IMR-90 (cell line): ENCODE results near the gene EEIG2.

Source experiments
- FOS ChIP-seq: fragments of 150-350 bp; IDR thresholded peaks from 2 replicates; pipeline ENCODE4 v1.6.1; 2016; ENCODE audit warnings: low read depth, low read length
- POLR2A ChIP-seq: IDR thresholded peaks from 2 replicates; pipeline ENCODE4 v1.6.1; 2012; ENCODE audit warnings: mild to moderate bottlenecking, low read depth, low read length
- TF ChIP-seq, protein P1 (sequence below): conservative IDR thresholded peaks from 2 replicates; pipeline ENCODE4 v1.5.1; 2012; ENCODE audit warnings: mild to moderate bottlenecking, low read depth, low read length, improper control_type of control experiment

DNA sequence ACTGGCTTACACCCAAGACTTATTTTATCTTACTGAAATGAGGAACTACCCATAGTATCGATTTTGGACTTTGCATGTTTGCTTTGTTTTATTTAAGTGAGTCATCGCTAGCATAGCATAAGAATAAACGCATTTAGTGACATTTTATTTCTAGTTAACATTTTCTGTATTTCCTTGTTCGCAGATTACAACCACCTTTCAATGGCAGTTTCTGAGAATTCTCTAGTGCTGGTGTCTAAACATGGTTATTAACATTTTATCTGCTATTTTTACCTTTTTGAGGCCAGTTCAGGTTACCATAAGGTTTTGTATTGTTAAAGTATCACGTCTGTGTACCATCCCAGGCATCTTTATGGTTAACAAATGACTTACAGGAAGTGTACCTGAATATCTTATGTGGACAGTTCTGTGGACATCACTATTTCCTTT, 24.5 kb downstream of the EEIG2 start:
- TF ChIP-seq, protein P1, sequence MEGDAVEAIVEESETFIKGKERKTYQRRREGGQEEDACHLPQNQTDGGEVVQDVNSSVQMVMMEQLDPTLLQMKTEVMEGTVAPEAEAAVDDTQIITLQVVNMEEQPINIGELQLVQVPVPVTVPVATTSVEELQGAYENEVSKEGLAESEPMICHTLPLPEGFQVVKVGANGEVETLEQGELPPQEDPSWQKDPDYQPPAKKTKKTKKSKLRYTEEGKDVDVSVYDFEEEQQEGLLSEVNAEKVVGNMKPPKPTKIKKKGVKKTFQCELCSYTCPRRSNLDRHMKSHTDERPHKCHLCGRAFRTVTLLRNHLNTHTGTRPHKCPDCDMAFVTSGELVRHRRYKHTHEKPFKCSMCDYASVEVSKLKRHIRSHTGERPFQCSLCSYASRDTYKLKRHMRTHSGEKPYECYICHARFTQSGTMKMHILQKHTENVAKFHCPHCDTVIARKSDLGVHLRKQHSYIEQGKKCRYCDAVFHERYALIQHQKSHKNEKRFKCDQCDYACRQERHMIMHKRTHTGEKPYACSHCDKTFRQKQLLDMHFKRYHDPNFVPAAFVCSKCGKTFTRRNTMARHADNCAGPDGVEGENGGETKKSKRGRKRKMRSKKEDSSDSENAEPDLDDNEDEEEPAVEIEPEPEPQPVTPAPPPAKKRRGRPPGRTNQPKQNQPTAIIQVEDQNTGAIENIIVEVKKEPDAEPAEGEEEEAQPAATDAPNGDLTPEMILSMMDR: no peak
- TF ChIP-seq POLR2A (no peak), FOS (no peak)
